NK-92 (cell line): Measurements from ENCODE around the gene CLCN4.

Experiments used
- DNase-seq: peaks from one replicate; lab custom pipeline; 2025; ENCODE audit not compliant: unreplicated experiment; lab: John Stamatoyannopoulos, UW

The CLCN4 gene

DNA sequence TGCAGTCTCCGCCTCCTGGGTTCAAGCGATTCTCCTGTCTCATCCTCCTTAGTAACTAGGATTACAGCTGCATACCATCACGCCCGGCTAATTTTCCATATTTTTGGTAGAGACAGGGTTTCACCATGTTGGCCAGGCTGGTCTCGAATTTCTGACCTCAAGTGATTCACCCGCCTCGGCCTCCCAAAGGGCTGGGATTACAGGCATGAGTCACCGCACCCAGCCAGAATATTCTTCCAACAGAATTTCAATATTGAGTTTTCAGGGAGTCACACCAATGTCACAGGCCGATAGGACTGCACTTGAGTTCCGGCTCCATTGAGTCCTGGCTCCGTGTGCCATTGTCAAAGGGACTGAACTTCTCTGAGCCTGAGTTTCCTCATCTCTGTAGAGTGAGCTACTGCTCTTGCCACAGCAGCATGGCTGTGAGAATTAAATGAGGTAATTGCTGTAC, 82.9 kb downstream of the CLCN4 start:
- no peak for DNase-seq

DNA sequence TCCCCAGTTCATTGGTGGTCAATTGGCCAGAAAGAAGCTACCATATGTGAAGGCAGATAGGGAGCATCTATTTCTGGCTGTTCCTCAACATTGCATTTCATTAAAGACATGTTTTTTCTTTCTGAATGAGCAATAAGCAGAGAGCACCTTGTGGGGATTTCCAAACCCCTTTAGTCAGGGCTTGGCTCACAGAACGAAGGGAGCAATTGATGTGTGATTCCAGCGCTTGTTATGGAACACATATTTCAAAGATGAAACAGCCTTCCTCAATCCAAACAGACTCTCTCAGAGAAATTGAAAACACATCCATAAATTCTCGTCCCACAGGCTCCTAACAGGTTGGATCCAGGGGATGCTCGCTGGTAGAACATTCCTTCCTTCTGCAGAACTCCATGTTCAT, 84.1 kb downstream of the CLCN4 start:
- no peak for DNase-seq

DNA sequence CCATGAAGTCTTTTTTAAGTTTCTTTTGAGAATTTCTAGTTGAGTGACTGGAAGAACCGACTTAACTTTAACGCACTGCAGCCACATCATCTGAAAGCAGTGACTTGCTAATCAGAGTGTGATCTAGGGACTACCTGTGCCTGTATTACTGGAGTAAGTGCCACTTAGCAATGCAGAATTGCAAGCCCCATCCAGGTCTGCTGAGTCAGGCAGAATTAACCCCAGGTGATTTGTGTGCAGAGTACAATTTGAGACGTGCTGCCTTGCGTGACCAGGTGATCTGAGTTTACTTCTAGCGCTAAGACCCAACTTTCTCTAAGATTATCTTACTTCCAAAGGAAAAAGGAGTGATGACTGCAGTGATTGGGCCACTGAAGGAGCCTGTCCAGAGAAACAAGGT, 85.3 kb downstream of the CLCN4 start:
- DNase-seq = no peak

GRCh38 chrX:10243106-10243505, 86.3 kb downstream of the CLCN4 start:
- no peak for DNase-seq

- no peak for DNase-seq
Measured at GRCh38 chrX:10244915-10245622, 88.3 kb downstream of the CLCN4 start.

- no peak for DNase-seq
Measured at GRCh38 chrX:10245886-10246285, 89.1 kb downstream of the CLCN4 start.

- DNase-seq = no peak
Measured at GRCh38 chrX:10246297-10246696, 89.5 kb downstream of the CLCN4 start.

- no peak for DNase-seq
Measured at GRCh38 chrX:10246846-10247245, 90.1 kb downstream of the CLCN4 start.

DNA sequence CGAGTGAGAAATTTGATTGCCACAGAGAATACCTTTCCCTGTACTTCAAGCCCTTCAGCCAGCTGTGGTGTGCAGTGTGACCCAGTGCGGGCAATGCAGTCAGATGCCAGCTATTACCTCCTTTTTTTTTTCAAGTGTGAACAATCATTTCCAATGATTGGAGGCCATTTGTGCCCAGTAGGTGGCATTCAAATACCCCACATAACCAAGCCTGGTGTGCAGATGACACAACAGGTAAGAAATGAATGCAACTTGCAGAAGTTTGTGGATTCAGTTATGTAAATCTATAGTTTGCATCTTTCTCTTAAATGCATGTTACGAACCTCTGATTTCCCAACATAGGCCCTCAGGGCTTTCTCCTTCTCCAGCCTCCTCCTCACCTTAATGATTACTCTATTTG, 98.0 kb downstream of the CLCN4 start:
- DNase-seq = no peak

- DNase-seq = no peak
Measured at GRCh38 chrX:10259716-10260115, 102.9 kb downstream of the CLCN4 start.

DNA sequence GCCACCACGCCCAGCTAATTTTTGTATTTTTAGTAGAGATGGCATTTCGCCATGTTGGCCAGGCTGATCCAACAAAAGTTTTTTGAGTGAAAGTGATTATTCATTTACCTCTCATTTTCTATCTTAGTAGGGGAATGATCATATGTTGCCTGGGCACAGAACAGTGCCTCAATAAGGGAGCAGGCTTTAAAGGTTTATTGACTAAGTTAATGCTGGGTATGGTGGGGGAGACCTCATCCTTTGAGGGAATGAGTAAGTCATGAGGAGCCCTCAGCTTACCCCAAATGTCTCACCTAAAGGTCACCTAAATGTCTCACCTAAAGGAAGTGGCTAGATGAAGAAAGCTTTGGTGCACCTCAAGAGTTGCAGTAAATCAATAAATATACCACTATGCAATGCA, 109.0 kb downstream of the CLCN4 start:
- no peak for DNase-seq

DNA sequence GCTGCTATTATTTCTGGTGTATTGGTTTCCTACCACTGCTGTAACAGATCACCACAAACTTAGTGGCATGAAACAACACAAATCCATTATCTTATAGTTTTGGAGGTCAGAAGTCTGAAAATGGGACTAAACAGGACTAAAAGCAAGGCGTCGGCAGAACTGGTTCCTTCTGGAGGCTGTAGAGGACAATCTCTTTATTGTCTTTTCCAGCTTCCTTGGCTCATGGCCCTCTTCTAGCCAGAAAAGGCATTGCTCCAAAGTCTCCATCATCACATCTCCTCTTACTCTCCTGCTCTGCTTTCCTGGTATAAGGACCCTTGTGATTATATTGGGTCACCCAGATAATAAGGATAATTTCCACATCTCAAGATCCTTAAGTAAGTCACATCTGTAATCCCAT, 121.9 kb downstream of the CLCN4 start:
- no peak for DNase-seq

DNA sequence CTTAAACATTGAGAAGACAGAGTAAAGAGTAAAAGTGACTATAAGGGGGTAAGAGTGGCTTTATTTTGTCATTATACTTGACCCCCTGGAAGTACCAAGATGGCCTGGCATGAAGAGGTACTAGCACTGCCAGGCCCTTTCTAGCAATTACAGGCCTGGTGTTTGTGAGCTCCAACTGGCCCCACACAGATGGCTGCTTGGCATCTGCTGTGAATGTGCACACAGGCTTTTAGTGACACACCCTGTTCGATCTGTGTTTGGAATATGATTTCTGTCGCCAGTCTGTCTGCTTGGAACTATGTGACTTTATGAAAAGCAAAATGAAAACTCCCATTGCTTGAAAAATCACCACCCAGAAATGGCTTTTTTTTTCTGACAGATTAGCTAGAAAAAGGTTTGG, 123.3 kb downstream of the CLCN4 start:
- no peak for DNase-seq

DNA sequence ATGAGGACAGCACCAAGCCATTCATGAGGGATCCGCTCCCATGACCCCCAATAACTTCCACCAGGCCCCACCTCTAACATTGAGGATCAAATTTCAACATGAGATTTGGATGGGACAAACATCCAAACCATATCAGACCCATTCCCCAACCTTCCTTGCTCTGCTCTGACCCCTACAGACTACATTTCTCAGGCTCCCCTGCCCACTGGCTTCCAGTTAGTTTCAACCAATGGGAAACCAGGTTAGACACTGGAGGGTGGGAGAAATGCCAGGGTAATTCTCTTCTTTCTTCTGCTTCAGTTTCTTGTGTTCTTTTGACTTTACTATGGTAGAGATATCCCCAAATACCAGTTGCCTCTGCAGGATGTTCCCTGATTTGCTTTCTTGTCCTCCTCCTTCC, 125.7 kb downstream of the CLCN4 start:
- DNase-seq = no peak

DNA sequence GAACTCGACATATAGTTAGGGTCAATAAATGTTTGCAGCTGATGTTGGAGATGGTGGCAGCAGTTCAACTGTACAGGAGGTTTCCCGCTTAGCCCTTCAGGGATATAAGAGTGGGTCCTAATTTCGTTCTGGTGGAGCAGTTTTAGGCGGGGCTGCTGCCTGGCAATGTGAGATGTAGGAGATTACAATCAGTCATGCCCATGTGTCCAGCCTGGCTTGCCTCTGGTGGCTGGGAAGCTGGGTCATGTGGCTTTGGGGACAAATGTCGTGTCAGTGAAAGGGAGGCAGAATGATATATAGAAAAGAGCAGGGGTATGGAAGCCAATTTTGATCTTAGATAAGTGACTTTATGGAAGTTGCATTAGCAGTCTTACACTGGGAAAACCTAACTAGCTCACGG, 129.4 kb downstream of the CLCN4 start:
- no peak for DNase-seq
